SKM-1 (cell line): ENCODE data around the gene OR6N2.

Source experiments
- DNase-seq: peaks from one replicate; lab custom pipeline; 2025; ENCODE audit not compliant: unreplicated experiment; lab: John Stamatoyannopoulos, UW

Gene OR6N2

DNA sequence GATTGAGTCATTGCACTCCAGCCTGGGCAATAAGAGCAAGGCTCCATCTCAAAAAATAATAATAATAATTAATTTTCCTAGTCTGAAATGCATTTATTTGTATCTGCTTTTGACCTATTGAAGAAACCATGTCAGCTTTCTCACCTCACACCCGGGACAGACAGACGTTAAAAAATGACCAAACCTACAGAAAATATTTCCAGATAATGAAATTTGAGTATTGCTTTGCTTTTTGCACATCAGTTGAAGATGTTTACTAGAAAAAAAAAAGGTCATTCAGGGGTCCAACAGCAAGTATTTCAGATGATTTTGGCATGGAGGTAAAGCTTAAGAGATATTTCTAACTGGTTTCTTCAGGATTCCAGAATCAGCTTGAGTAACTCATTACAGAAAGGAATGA, 26.6 kb downstream of the OR6N2 start, which contains the start of gene OR6K6:
Gene OR6K6 (plus strand): TSS at position 301 of the 400 bp plus-strand sequence. CDS start 168 bp downstream, outside the sequence.
- no peak for DNase-seq

DNA sequence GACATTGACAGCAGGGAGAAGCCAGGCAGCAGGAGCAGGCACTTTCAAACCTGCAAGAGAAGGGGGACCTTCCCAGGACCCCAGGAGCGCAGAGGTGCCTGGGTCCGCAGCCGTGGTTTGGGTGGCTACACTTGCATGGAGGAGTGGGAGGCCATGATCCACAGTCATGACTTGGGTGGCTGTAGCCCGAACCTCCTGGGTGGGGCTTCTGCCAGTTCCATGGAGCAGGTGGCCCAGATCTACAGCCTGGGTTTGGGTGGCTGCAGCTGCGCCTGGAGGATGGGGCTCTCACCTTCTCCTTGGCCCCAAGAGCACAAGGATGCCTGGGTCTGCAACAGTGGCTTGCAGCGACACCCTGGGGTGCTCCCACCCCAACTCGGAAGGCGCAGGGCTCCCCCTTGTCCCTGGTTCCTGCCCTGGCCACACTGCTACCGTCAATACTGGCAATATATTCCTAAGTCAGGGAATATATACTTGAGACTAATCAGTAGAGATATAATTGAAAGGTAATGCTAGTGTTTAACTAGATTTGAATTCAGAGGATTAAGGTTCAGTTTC, 28.8 kb downstream of the OR6N2 start:
- no peak for DNase-seq

DNA sequence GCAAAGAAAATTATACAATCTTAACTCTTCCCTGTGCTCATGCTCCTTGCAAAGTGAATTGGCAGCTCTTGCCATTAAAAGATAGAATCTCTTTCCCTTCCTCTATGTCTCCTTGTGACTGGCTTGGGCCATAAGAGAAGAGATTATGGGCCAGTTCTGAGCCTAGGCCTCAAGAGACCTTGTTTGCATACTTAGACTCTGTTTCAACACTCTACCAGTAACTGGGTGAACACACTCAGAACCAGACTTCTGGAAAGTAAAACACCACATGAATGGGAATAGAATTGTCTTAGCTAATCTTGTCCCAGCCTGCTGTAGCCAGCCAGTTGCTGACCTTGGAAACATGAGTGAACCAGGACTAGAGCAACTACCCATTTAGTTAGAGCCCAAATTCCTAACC, 45.2 kb downstream of the OR6N2 start:
- no peak for DNase-seq

GRCh38 chr1:158732524-158732923, 48.5 kb downstream of the OR6N2 start:
- DNase-seq, result no peak

- DNase-seq, result no peak
These were observed 49.3 kb downstream of the OR6N2 start for GRCh38 chr1:158731707-158732106.

DNA sequence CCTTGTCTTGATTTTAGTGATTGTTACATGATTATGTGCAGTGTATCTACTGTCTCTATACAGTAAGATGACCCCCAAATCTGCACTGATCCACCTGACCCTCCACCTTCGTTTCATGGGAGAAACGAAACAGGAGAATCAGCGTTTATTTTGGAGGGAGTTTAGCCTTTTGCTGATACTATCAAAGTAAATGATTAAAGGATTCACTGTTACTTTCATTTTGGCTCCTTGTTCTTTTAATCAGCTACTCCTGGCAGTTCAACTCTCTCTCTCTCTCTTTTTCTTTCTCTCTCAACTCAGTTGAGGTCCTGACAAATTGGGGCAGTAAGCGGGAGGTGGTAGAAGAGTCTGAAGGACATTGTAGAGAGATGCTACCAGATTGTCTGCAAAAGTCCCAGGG, 50.6 kb downstream of the OR6N2 start:
- DNase-seq, result no peak

GRCh38 chr1:158728510-158729225, 52.3 kb downstream of the OR6N2 start:
- no peak for DNase-seq

GRCh38 chr1:158724442-158724841, 56.6 kb downstream of the OR6N2 start:
- DNase-seq, result no peak
